Measurements from ENCODE around the gene THSD4.
A peak's percentile ranks its signal among the peaks of the same experiment; 100 is the strongest.

The THSD4 gene

DNA sequence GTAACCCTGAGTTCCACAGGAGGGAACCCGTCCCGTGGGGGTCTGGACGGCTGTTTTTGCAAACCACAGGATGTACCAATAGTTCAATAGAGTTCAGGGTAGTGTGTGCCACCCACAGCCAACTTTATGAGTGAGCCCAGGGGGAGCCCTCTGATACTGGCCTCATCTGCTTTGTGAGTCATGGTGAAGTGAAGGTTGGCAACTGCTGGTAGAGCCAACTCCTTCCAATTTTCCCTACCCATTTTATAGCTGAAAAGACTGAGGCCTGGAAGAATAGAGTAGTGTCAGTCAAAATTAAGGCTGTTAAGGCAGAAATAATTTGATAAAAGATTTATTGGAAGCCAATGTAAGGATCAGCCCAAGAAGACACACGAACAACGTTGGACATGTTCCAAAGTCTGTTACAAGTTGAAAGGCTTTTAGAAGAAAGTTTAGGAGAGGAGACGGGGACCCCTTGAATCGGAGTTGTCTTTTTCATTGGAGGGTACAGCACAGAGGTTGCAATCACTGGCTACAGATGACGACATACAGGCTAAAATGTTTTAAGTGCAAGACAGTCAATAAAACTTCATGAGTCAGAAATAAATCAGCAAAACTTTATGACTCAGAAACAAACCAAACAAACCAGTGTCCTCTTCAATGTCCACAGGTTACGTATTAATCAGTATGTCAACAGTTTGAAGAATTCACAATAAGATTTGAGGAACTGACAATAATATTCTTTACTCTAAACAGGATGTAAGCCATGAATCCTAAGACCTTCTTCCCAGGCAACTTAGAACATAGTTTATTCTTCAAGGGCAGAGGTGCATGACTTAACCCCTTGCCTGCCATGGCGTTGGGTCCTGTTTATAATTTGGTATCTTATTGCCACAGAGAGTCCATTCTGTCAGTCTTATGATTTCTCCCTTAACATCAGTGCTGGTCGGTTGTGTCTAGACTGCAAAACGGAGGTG is 632.1 kb downstream of the THSD4 start:
- 94 to 96% methylated on average over 11 of the region's 12 CpGs for WGBS, 2 experiments (ENCODE audit: insufficient coverage in 2 of 2)
- no peak overlapping the region for H3K4me3 ChIP-seq (ENCODE audit: extremely low read depth, insufficient read depth, low read length, poor library complexity, severe bottlenecking)

DNA sequence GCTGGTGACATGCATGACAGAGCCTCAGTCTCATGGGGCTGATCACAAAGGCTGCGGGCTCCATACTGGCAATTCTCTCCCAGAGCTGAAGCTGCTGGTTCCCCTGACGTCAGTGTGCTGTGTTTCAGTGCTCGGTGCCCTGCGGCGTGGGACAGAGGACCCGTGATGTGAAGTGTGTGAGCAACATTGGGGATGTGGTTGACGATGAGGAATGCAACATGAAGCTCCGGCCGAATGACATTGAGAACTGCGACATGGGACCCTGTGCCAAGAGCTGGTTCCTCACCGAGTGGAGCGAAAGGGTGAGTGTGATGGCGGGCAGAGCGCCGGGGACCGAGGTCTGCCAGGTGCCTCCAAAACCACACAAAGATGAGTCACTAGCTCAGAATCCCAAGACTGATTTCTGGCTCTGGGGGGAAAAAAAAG is 633.0 kb downstream of the THSD4 start:
- H3K4me1 ChIP-seq (ENCODE audit: control insufficient read depth, insufficient read depth, low read length, poor library complexity, severe bottlenecking): peaks cover 11% of the 10 kb centered on the region
- WGBS, 2 experiments (ENCODE audit: insufficient coverage in 2 of 2): 90 to 94% methylated on average over 11 to 13 of the region's 16 CpGs
- no peaks in the 10 kb centered on the region for H3K9me3 ChIP-seq (ENCODE audit: control insufficient read depth, low read length)
- no peak overlapping the region for H3K4me3 ChIP-seq (ENCODE audit: extremely low read depth, insufficient read depth, low read length, poor library complexity, severe bottlenecking)
- H3K27ac ChIP-seq (ENCODE audit: low read depth, low read length, severe bottlenecking): no peak overlapping the region
- no peaks in the 10 kb centered on the region for H3K36me3 ChIP-seq (ENCODE audit: control insufficient read depth, insufficient read depth, low read length)

More for the DNA sequence above, 632.1 kb downstream of the THSD4 start:
- Histone ChIP-seq H3K9me3 (ENCODE audit: control insufficient read depth, low read length) (no peaks in the 10 kb centered on the region), H3K4me1 (ENCODE audit: control insufficient read depth, insufficient read depth, low read length, poor library complexity, severe bottlenecking) (peaks cover 2% of the 10 kb centered on the region), H3K36me3 (ENCODE audit: control insufficient read depth, insufficient read depth, low read length) (no peaks in the 10 kb centered on the region), H3K27ac (ENCODE audit: low read depth, low read length, severe bottlenecking) (no peak overlapping the region)

DNA sequence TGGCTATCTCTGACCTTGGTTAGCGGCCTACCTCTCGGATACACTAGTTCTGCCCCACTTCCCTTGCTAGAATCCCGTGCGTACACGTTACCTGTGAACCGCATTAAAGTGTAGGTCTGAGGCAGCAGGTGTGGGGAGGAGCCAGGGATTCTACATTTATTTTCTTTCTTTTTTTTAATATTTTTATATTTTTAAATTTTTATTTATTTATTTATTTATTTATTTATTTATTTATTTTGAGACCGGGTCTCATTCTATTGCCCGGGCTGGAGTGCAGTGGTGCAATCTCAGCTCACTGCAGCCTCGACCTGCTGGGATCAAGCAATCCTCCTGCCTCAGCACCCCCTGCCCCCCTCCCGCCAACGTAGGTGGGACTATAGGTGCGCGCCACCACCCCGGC is 634.2 kb downstream of the THSD4 start:
- H3K27ac ChIP-seq (ENCODE audit: low read depth, low read length, severe bottlenecking): no peak overlapping the region
- no peak overlapping the region for H3K4me3 ChIP-seq (ENCODE audit: extremely low read depth, insufficient read depth, low read length, poor library complexity, severe bottlenecking)
- 89 to 95% methylated on average over 4 to 7 of the region's 14 CpGs for WGBS, 2 experiments (ENCODE audit: insufficient coverage in 2 of 2)

DNA sequence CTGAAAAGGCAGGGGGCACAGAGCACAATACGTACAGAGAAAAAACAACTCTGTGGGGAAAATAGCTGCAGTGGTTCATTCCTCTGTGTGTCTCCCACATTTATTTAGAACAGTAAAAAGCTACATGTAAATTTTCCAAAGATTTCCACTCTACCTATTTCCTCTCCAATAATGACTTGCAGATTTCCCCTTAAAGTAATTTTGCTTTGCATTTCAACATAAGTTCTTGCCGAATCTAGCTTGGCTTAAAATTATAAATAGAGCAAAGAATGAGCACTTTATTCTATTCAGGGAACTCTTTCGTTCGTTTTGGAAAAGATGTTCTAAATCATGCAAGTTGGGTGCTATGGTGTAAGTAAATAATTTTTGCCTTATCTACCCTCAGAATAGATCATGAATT is 636.9 kb downstream of the THSD4 start:
- Histone ChIP-seq H3K4me3 (ENCODE audit: extremely low read depth, insufficient read depth, low read length, poor library complexity, severe bottlenecking) (no peak overlapping the region), H3K27ac (ENCODE audit: low read depth, low read length, severe bottlenecking) (no peak overlapping the region), H3K36me3 (ENCODE audit: control insufficient read depth, insufficient read depth, low read length) (no peaks in the 10 kb centered on the region), H3K4me1 (ENCODE audit: control insufficient read depth, insufficient read depth, low read length, poor library complexity, severe bottlenecking) (peaks cover 14% of the 10 kb centered on the region), H3K9me3 (ENCODE audit: control insufficient read depth, low read length) (no peaks in the 10 kb centered on the region)
- no CpG with 5 or more reads among the region's 4 CpGs for WGBS, 2 experiments (ENCODE audit: insufficient coverage in 2 of 2)

More for the DNA sequence above, 634.2 kb downstream of the THSD4 start:
- H3K36me3 ChIP-seq (ENCODE audit: control insufficient read depth, insufficient read depth, low read length): no peaks in the 10 kb centered on the region
- peaks cover 14% of the 10 kb centered on the region for H3K4me1 ChIP-seq (ENCODE audit: control insufficient read depth, insufficient read depth, low read length, poor library complexity, severe bottlenecking)
- H3K9me3 ChIP-seq (ENCODE audit: control insufficient read depth, low read length): no peaks in the 10 kb centered on the region

DNA sequence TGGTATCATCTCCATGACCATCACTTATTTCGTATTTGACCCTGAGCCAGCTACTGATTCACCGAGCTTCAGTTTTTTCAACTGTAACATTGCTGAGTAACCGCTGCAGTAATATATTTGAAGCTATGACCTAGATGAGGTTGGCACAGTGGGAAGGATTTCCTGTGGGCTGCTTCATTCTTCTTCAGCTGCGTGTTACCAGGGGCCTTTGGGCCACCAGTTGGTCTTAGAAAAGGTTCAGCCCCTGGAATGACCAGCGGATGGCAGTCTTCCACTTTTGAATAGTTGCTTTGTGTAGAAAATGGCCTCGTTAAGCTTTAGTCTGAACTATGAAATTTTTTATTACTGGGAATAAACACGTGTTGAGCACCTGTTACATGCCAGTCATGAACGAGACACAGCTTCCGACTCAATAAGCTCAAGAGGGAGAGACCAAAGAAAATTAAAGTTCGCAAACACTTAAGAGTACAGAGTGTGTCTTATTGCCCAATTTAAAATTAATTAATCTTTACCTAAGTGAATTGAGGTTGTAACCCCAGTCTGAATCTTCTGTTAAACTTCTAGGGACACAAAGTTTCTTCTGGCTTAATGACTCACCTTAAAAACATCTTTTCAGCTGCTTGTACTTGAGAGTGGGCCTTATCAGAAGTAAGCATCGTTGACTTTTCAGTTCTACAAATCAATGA is 637.5 kb downstream of the THSD4 start:
- 60 to 74% methylated on average over 9 to 10 of the region's 11 CpGs for WGBS, 2 experiments (ENCODE audit: insufficient coverage in 2 of 2)
- Histone ChIP-seq H3K4me3 (ENCODE audit: extremely low read depth, insufficient read depth, low read length, poor library complexity, severe bottlenecking) (no peak overlapping the region), H3K4me1 (ENCODE audit: control insufficient read depth, insufficient read depth, low read length, poor library complexity, severe bottlenecking) (peaks cover 14% of the 10 kb centered on the region), H3K27ac (ENCODE audit: low read depth, low read length, severe bottlenecking) (peak overlapping the region; percentile 60), H3K36me3 (ENCODE audit: control insufficient read depth, insufficient read depth, low read length) (no peaks in the 10 kb centered on the region), H3K9me3 (ENCODE audit: control insufficient read depth, low read length) (no peaks in the 10 kb centered on the region)

DNA sequence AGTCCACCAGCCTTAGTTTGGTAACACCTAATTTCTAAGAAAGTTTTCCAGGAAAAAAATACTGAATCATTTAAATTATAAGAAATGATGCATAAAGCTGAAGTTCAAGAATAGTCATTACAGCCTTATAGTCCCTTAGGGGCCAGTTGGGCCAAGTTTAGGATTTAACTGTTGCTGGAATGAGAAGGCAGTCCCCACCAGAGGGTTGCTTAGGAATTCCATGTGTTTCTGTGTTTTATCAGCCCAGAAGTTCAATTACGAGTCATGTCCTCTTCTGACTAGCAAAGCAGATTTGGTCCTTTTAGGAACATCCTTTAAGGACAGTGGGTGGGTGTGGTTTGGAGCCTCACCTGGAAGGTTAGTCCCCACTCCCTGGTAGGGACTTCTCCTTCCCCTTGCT is 638.1 kb downstream of the THSD4 start:
- no peak overlapping the region for H3K4me3 ChIP-seq (ENCODE audit: extremely low read depth, insufficient read depth, low read length, poor library complexity, severe bottlenecking)
- no peaks in the 10 kb centered on the region for H3K36me3 ChIP-seq (ENCODE audit: control insufficient read depth, insufficient read depth, low read length)
- H3K4me1 ChIP-seq (ENCODE audit: control insufficient read depth, insufficient read depth, low read length, poor library complexity, severe bottlenecking): peaks cover 14% of the 10 kb centered on the region
- H3K27ac ChIP-seq (ENCODE audit: low read depth, low read length, severe bottlenecking): peak overlapping the region; percentile 60
- 100% methylated on average over 1 of the region's 1 CpG; no CpG with 5 or more reads in 1 of the 2 experiments for WGBS, 2 experiments (ENCODE audit: insufficient coverage in 2 of 2)
- H3K9me3 ChIP-seq (ENCODE audit: control insufficient read depth, low read length): no peaks in the 10 kb centered on the region

DNA sequence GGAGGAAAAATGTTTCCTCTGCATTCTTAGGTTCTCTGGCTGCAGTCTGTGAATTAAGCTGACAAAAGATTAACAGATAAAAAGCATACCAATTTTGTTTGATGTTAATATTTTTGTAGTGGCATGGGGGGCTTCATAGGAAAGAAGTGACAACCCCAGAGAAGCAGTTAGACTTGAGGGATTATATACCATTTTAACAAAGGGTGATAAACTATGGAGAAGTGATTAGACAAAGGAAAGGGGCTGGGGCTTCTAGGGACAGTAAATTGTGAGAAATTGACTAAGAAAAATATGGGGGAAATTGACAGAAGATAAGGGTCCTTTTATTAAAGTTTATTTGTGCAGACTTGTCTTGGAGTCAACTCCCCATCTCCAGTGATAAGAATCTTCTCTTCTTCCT is 639.4 kb downstream of the THSD4 start:
- Histone ChIP-seq H3K27ac (ENCODE audit: low read depth, low read length, severe bottlenecking) (no peak overlapping the region), H3K36me3 (ENCODE audit: control insufficient read depth, insufficient read depth, low read length) (no peaks in the 10 kb centered on the region), H3K9me3 (ENCODE audit: control insufficient read depth, low read length) (no peaks in the 10 kb centered on the region), H3K4me1 (ENCODE audit: control insufficient read depth, insufficient read depth, low read length, poor library complexity, severe bottlenecking) (peaks cover 14% of the 10 kb centered on the region), H3K4me3 (ENCODE audit: extremely low read depth, insufficient read depth, low read length, poor library complexity, severe bottlenecking) (no peak overlapping the region)

DNA sequence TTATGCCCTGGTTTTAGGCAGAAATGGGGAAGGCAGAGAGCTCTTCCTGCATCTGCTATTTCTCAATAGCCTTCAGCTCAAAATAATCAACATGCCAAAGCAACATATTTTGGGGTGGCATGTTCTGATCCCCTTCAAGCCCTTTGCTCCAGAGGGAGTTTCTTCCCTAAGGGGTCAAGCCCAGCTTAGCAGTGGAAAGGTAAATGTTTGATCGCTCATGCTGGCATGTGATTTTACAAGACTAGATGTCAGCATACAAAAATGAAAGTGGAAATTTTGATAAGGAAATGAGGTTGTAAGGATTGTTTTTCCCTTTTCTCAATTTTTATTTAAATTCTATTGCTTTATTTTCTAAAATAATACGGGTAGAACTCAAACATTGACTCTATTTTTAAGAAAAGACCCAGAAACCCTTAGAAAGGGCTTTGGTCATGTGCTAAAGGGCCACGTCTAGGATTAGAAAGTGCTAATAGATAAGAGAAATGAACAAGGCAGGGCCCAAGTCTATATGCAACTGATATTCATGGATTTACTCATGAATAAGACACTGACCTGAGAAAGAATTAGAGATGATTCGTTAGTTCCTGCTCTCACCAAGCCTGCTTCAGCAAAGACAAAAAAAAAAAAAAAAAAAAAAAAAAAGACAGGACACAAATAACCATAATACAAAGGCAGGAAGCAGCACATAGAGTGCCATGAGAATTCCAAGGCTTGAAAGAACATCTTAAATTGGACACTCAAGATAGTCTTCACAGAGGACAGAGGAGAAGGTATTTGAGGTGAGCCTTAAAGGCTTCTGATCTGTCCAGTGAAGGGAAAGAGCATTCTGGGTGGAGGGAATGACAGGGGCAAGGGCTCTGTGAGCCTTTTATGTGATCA is 640.1 kb downstream of the THSD4 start:
- peaks cover 14% of the 10 kb centered on the region for H3K4me1 ChIP-seq (ENCODE audit: control insufficient read depth, insufficient read depth, low read length, poor library complexity, severe bottlenecking)
- peaks cover 5% of the 10 kb centered on the region for H3K9me3 ChIP-seq (ENCODE audit: control insufficient read depth, low read length)
- WGBS, 2 experiments (ENCODE audit: insufficient coverage in 2 of 2): 83 to 100% methylated on average over 1 to 2 of the region's 4 CpGs
- no peaks in the 10 kb centered on the region for H3K36me3 ChIP-seq (ENCODE audit: control insufficient read depth, insufficient read depth, low read length)
- no peak overlapping the region for H3K4me3 ChIP-seq (ENCODE audit: extremely low read depth, insufficient read depth, low read length, poor library complexity, severe bottlenecking)
- no peak overlapping the region for H3K27ac ChIP-seq (ENCODE audit: low read depth, low read length, severe bottlenecking)

DNA sequence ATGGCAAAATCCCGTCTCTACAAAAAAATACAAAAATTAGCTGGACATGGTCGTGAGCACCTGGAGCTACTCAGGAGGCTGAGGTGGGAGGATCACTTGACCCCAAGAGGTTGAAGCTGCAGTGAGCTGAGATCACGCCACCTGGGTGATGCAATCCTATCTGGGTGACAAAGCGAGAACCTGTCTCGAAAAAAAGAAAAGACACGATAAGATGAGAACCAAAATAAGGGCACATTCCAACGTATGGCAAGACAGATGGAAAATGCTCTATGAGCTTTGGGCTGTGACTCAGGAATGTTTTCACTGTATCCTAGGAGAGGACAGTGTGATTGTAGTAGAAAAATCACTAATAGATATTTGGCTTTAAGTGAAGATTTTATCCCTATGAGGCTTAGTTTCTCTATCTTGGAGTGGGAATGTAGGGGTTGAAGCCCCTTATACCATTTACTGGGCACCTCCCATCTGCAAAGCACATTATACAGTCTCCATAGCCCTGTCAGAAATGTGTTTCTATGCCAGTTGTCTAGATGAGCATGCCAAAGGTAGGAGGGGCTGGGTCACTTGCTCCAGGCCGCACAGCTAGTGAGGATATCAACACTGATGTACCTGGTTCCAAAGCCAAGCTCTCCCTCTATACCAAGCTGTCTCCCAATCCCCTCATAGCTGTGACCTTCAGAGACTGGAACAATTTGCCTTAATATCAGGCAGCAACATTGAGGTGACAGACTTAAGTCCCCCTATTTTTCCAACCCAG is 641.5 kb downstream of the THSD4 start:
- peaks cover 17% of the 10 kb centered on the region for H3K4me1 ChIP-seq (ENCODE audit: control insufficient read depth, insufficient read depth, low read length, poor library complexity, severe bottlenecking)
- H3K27ac ChIP-seq (ENCODE audit: low read depth, low read length, severe bottlenecking): no peak overlapping the region
- peaks cover 7% of the 10 kb centered on the region for H3K9me3 ChIP-seq (ENCODE audit: control insufficient read depth, low read length)
- WGBS, 2 experiments (ENCODE audit: insufficient coverage in 2 of 2): 95 to 97% methylated on average over 7 to 8 of the region's 8 CpGs
- no peaks in the 10 kb centered on the region for H3K36me3 ChIP-seq (ENCODE audit: control insufficient read depth, insufficient read depth, low read length)
- no peak overlapping the region for H3K4me3 ChIP-seq (ENCODE audit: extremely low read depth, insufficient read depth, low read length, poor library complexity, severe bottlenecking)
